Central memory CD8-positive, alpha-beta T cell (primary cell): ENCODE results near the gene GALNT8.

Source experiments
- ATAC-seq: fragments of 150-1000 bp; cut with Tn5 transposase; replicated peaks from 2 replicates; pipeline ENCODE4 v1.10.0; 2022; ENCODE audit warnings: mild to moderate bottlenecking, moderate FRiP score, moderate number of reproducible peaks; ENCODE audit not compliant: poor library complexity, severe bottlenecking; ENCODE audit errors: extremely low read depth
- DNase-seq, 2 donors: peaks; one replicate each; pipeline ENCODE4 v3.0.0; 2021; ENCODE audit warnings: low spot score in 2 of 2
- H3K27ac Mint-ChIP-seq: one replicate; pipeline ENCODE4 v1.8.0; 2022; ENCODE audit warnings: low read depth, mild to moderate bottlenecking, moderate library complexity, mixed read lengths
- H3K27me3 Mint-ChIP-seq: one replicate; pipeline ENCODE4 v1.8.0; 2022; ENCODE audit warnings: mixed read lengths
- H3K36me3 Mint-ChIP-seq: one replicate; pipeline ENCODE4 v1.8.0; 2022; ENCODE audit warnings: mild to moderate bottlenecking, moderate library complexity, mixed read lengths; ENCODE audit not compliant: insufficient read depth
- H3K4me1 Mint-ChIP-seq: one replicate; pipeline ENCODE4 v1.8.0; 2022; ENCODE audit warnings: mixed read lengths
- H3K4me3 Mint-ChIP-seq: one replicate; pipeline ENCODE4 v1.8.0; 2022; ENCODE audit warnings: mild to moderate bottlenecking, moderate library complexity, mixed read lengths
- H3K9me3 Mint-ChIP-seq: one replicate; pipeline ENCODE4 v1.8.0; 2022; ENCODE audit warnings: mixed read lengths

Gene GALNT8

DNA sequence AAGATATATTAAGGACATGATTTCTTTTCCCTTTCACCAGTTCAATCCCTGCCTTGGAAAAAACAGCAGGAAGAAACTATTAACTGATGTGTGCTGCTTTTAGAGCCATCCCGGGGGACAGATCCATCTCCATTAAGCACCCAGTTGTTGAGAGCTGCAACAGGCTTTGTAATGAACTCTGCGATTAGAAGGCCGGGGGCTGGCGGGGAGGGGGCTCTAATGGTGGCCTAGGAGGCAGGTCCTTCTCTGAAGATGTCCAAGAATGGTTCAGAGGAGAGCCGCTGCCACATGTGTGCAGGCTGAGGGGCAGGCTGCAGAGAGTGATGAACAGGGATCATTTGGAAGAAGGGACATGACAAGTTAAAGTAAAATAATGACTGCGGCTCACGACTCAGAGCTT lies 67.8 kb downstream of the GALNT8 start:
- H3K4me1 Mint-ChIP-seq, result no peaks in the 10 kb centered on the region
- ATAC-seq (no peak), DNase-seq (no peak)
- H3K9me3 Mint-ChIP-seq, result no peaks in the 10 kb centered on the region
- H3K27ac Mint-ChIP-seq, result no peak overlapping the region
- peaks cover 43% of the 10 kb centered on the region for H3K27me3 Mint-ChIP-seq
- H3K36me3 Mint-ChIP-seq, result no peaks in the 10 kb centered on the region
- H3K4me3 Mint-ChIP-seq, result no peak overlapping the region

DNA sequence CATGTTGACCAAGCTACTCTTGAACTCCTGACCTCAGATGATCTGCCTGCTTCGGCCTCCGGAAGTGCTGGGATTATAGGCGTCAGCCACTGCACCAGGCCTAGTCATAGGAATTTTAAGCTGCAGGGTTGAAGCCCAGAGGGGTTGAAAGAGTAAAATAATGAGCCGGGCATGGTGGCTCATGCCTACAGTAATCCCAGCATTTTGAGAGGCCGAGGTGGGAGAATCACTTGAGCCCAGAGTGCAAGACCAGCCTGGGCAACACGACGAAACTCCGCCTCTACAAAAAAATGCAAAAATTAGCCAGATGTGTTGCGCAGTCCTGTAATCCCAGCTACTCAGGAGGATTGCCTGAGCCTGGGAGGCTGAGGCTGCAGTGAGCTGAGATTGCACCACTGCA lies 69.6 kb downstream of the GALNT8 start:
- Mint-ChIP-seq H3K4me3 (no peak overlapping the region), H3K36me3 (no peaks in the 10 kb centered on the region), H3K9me3 (no peaks in the 10 kb centered on the region), H3K4me1 (no peaks in the 10 kb centered on the region), H3K27ac (no peak overlapping the region), H3K27me3 (peaks cover 32% of the 10 kb centered on the region)
- DNase-seq (no peak), ATAC-seq (no peak)

DNA sequence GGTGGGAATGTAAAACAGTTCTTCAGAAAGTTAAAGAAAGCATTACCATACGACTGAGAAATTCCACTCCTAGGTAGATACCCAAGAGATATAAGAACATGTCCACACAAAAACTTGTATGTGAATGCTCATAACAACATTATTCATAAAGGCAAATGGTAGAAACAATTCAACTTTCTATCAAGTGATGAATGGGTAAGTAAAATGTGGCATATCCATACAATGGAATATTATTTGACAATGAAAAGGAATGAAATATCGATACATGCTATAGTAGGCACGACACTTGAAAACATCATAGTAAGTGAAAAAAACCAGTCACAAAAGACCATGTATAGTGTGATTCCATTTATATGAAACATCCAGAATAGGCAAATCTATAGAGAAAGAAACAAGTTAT lies 71.3 kb downstream of the GALNT8 start:
- no peak for ATAC-seq
- Mint-ChIP-seq H3K9me3 (no peaks in the 10 kb centered on the region), H3K4me1 (no peaks in the 10 kb centered on the region)

DNA sequence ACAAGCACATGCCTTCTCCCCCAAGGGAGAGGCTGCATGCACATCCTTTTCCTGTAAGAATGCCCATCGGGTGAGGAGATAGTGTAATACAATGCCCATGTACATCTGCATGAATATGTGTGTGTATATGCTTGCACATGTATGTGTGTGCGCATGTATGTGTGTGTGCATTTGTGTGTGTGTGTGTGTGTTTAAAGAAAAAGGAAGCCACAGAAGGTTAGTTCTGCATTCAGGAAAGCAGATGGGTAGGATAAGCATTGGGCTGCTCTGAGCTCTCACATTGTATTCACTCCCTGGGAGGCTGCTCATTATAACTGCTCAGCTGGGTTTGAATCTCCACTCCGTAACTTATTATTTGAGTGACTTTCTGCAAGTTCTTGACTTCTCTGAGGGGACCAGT lies 74.3 kb downstream of the GALNT8 start:
- H3K4me1 Mint-ChIP-seq, result no peaks in the 10 kb centered on the region
- H3K9me3 Mint-ChIP-seq, result no peaks in the 10 kb centered on the region
- peaks cover 30% of the 10 kb centered on the region for H3K27me3 Mint-ChIP-seq
- H3K27ac Mint-ChIP-seq, result no peak overlapping the region
- H3K4me3 Mint-ChIP-seq, result no peak overlapping the region
- DNase-seq, result no peak
- ATAC-seq, result no peak
- no peaks in the 10 kb centered on the region for H3K36me3 Mint-ChIP-seq

More for the DNA sequence above, 71.3 kb downstream of the GALNT8 start:
- DNase-seq, result no peak
- Mint-ChIP-seq H3K4me3 (no peak overlapping the region), H3K27ac (no peak overlapping the region), H3K27me3 (peaks cover 23% of the 10 kb centered on the region), H3K36me3 (no peaks in the 10 kb centered on the region)

DNA sequence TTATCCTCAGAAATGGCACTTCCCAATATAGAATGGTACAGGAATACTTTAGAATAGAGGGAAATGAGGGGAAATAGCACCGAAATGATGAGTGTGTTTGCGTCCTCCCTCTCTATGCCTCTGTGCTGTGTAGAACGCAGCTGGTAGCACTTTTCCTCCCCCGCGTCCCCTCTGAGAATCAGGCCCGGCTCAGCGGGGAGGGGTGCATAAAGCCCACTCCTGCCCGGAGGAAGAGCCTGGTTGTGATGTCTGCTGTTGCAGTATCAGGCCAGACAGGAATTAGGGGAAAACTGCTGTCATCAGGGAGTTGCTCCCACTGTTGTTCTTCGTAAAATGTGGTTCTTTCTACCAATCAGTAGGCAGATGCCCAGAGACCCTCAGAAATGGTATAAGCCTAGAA lies 76.0 kb downstream of the GALNT8 start:
- Mint-ChIP-seq H3K9me3 (no peaks in the 10 kb centered on the region), H3K27ac (no peak overlapping the region), H3K4me1 (no peaks in the 10 kb centered on the region), H3K36me3 (no peaks in the 10 kb centered on the region), H3K27me3 (peaks cover 24% of the 10 kb centered on the region), H3K4me3 (no peak overlapping the region)
- ATAC-seq (no peak), DNase-seq (no peak)

DNA sequence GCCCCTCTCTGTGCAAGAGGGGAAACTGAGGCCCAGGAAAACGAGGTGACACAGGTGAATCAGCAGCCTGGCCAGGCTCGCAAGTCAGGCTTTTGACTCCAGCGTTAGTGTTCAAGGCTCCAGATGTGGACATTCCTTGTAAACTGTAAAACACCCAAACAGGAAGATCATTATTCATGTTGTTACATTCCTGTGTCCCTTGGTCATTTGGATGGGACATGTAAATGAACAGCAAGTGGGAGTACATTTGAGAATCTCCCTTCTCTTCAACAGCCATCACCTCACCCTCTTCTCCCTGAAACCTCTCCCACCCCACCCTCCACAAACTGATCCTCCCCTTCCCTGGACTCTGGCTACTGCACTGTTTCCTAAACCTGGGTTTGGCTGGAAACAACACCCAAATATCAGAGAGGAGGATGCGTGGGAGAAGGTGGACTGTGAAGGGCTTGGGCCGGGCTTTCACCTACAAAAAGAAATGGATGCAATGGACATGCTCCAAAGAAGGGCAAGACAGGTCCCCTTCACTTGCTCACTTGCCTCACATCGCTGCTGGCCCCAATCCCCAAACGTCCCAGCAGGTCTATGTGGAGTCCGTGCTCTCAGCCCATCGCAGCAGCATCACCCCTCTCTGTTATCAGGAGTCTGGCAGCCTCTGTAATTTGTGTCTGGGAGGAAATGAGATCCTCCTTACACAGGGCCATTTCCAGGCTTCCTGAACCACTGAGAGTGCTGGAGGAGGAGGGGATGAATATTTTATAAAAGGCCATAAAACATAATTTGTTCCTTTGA lies 76.7 kb downstream of the GALNT8 start:
- Mint-ChIP-seq H3K4me3 (no peak overlapping the region), H3K27me3 (peaks cover 24% of the 10 kb centered on the region), H3K9me3 (no peaks in the 10 kb centered on the region), H3K27ac (no peak overlapping the region), H3K36me3 (no peaks in the 10 kb centered on the region), H3K4me1 (no peaks in the 10 kb centered on the region)
- ATAC-seq, result no peak
- DNase-seq, result no peak

DNA sequence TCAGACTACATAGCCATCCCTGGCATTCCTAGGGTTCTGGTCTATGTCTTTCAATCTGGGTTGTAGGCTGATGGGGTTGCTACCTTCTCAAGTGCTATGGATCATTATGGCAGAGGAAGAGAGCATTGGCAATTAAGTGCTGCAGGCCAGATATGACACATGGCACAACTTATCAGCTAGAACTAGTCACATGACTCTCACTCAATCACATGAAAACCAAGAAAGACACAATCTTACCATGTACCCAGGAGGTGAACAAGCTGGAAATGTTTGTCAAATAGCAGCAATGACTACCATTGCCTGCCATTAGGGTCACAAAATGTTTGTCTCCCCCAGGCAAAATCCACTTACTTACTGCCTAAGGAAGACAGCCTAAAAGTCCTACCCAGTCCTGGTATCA lies 80.4 kb downstream of the GALNT8 start:
- ATAC-seq, result no peak

DNA sequence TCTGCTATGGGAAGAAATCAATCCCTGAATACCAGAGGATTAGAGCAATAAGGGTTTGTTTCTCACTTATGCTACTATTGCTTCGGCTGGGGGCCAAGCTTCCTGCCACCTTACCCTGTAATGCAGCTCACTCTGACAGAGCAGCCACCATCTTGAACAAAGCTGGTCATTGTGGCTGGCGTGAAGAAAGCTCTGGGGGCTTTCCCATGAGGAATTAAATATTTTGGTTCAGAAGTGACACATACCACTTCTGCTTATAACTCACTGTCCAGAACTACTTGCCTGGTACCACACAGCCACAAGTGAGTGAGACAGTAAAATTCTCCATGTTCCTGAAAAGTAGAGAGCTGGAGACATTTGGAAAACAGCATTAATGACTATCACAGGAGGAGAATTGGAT lies 82.6 kb downstream of the GALNT8 start:
- H3K4me1 Mint-ChIP-seq, result peaks cover 14% of the 10 kb centered on the region
- H3K36me3 Mint-ChIP-seq, result no peaks in the 10 kb centered on the region
- no peak overlapping the region for H3K4me3 Mint-ChIP-seq
- H3K27me3 Mint-ChIP-seq, result peaks cover 32% of the 10 kb centered on the region
- ATAC-seq (no peak), DNase-seq (no peak)
- no peak overlapping the region for H3K27ac Mint-ChIP-seq
- no peaks in the 10 kb centered on the region for H3K9me3 Mint-ChIP-seq

More for the DNA sequence above, 80.4 kb downstream of the GALNT8 start:
- no peak for DNase-seq
- H3K9me3 Mint-ChIP-seq, result no peaks in the 10 kb centered on the region
- H3K27ac Mint-ChIP-seq, result no peak overlapping the region
- no peaks in the 10 kb centered on the region for H3K36me3 Mint-ChIP-seq
- H3K4me1 Mint-ChIP-seq, result no peaks in the 10 kb centered on the region
- H3K4me3 Mint-ChIP-seq, result no peak overlapping the region
- peaks cover 43% of the 10 kb centered on the region for H3K27me3 Mint-ChIP-seq

DNA sequence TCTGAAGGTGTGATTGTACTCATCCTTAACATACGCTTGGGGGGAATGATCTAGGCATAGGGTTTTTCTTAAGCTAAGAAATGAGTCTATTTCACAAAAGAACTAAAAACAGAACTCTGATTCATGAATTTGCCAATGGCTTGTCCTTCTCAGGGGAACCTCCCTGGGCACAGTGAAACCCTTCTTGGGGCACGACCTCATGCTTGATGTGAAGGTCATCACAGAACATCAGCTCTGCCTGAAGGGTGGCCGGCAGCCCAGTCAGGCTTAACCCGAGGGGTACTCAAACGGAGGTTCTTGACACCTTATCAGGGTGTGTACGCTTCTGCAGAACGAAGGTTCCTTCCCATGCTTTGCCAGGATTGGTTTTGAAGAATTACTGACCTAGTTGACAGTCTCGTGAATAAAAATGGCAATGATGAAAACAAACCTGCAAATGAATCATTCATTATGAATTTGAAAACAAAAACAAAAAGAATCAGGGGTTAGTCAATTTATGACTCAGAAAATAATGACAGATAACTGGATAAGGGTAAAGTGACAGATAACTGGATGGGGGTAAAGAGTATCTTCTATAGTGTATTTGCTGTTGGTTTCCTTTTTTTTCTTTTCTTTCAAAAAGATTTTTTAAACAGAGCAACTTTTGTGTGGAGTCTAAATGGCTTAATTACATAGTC lies 86.4 kb downstream of the GALNT8 start:
- H3K36me3 Mint-ChIP-seq, result no peaks in the 10 kb centered on the region
- no peak for DNase-seq
- peak overlapping the region; percentile 56 for H3K4me3 Mint-ChIP-seq
- no peaks in the 10 kb centered on the region for H3K9me3 Mint-ChIP-seq
- no peak for ATAC-seq
- peaks cover 43% of the 10 kb centered on the region for H3K27me3 Mint-ChIP-seq
- H3K4me1 Mint-ChIP-seq, result peaks cover 23% of the 10 kb centered on the region
- no peak overlapping the region for H3K27ac Mint-ChIP-seq

DNA sequence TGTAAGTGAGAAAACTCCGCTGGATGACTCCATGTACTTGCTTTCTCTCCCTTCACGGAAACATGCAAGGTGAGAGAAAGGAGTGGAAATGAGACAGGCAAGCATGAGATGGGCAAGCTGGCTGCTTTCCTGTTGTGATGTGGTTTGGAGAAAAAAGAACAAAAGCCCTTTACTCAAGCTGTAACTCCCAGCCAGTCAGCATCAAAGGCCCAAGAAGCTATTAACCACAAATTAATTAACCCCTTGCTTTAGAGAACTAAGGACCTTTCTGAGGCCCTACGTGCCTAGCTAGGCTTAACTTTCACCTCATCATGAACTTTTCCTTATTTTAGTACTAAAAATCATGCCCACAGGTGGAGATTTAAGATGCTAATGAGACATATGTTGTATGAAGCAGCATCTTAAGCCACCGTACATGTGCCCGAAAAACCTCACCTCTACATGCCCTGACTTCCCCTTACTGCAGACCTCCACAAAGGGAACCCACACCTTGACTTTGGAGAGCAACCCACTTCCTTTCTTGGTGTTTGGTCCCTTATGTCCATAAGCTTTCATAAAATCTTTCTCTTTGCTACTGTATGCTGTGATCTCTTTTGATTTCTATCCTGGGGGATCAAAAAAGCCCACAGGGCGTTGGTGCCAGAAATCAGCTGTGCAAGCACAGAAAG lies 87.0 kb downstream of the GALNT8 start:
- Mint-ChIP-seq H3K4me3 (peak overlapping the region; percentile 56), H3K4me1 (peaks cover 23% of the 10 kb centered on the region), H3K36me3 (no peaks in the 10 kb centered on the region), H3K27me3 (peaks cover 48% of the 10 kb centered on the region), H3K9me3 (no peaks in the 10 kb centered on the region), H3K27ac (no peak overlapping the region)
- DNase-seq (no peak), ATAC-seq (peak; percentile 35)

DNA sequence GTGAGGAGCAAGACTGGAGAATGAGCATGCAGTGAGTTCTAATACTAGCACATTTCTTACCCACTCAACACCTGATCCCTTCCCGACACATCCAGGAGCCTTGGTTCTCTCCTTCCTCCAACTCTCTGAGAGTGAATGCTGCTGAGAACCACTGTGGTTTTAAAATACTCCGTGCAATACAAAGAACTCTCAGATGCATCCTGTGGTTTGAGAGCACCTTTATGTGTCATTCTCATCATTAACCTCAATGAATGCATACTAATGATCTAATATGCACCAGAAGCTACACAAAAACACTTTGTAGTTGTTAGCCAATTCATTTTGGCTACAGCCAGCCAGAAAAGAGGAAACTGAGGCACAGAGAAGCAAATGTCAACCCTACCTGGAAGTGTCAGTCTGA lies 87.6 kb downstream of the GALNT8 start:
- Mint-ChIP-seq H3K4me3 (peak overlapping the region; percentile 56), H3K4me1 (peaks cover 23% of the 10 kb centered on the region), H3K27me3 (peaks cover 49% of the 10 kb centered on the region), H3K36me3 (no peaks in the 10 kb centered on the region), H3K9me3 (no peaks in the 10 kb centered on the region), H3K27ac (no peak overlapping the region)
- peak; percentile 57 for ATAC-seq
- no peak for DNase-seq

DNA sequence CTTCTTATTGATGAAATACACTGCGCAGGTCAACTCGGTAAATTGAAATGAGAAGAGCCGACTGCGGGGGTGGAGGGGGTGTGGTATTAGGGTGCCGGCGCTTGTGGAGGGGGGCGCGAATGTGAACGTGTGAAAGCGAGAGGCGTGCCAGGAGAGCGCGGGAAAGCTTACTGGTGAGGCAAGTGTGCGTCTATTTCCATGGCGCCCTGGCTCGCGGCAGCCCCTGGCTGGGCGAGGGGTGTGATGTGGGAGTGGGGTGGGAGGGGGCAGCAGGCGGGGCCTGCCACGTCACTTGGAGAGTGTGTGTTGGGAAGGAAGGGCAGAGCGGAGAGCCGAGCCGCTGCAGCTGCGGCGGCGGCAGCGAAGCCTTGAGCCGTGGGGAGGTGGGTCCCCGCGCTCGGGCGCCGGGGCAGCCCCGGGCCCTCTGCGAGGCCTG lies 88.8 kb downstream of the GALNT8 start:
- no peaks in the 10 kb centered on the region for H3K9me3 Mint-ChIP-seq
- H3K27ac Mint-ChIP-seq, result no peak overlapping the region
- peaks cover 48% of the 10 kb centered on the region for H3K27me3 Mint-ChIP-seq
- DNase-seq (no peak), ATAC-seq (no peak)
- no peaks in the 10 kb centered on the region for H3K36me3 Mint-ChIP-seq
- peak overlapping the region; percentile 67 for H3K4me3 Mint-ChIP-seq
- H3K4me1 Mint-ChIP-seq, result peaks cover 27% of the 10 kb centered on the region
